ENCODE measurements around the gene CXCL10. TPM values are rescaled to one million over a fixed set of nuclear protein-coding genes. Genes with fewer than 3 reads are reported as not detected.
A peak's percentile ranks its signal among the peaks of the same experiment; 100 is the strongest.
"Not testable (repeated sequence)": the region's sequence is repeated elsewhere in the genome, so short reads cannot be mapped to it uniquely, and the experiment has no call there.

Gene CXCL10
- total RNA-seq, 1 experiment from 2014 or later: 6.7 TPM

GRCh38 chr4:76053730-76054129 lies 30.4 kb upstream of the CXCL10 start:
- BruUV-seq (replicated peaks): no TSS peak
- TF ChIP-seq CTCF (IDR thresholded peaks at IDR 0.05; ENCODE audit: unreplicated experiment): no peak

DNA sequence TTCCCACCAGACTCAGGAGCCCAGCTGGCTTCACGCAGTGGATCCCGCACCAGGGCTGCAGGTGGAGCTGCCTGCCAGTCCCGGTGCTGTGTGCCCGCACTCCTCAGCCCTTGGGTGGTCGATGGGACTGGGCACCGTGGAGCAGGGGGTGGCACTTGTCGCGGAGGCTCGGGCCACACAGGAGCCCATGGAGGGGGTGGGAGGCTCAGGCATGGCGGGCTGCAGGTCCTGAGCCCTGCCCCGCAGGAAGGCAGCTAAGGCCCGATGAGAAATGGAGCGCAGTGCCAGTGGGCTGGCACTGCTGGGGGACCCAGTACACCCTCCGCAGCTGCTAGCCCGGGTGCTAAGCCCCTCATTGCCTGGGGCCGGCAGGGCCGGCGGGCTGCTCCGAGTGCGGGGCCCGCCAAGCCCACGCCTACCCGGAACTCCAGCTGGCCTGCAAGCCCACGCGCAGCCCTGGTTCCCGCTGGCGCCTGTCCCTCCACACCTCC lies 27.3 kb upstream of the CXCL10 start:
- H3K27ac Mint-ChIP-seq (ENCODE audit: unreplicated experiment); H3K4me3 Mint-ChIP-seq (ENCODE audit: low read depth, unreplicated experiment); intact Hi-C loops (cut with micrococcal nuclease; ENCODE audit: unreplicated experiment); DNase-seq; H3K36me3 Mint-ChIP-seq (ENCODE audit: insufficient read depth, unreplicated experiment); H3K4me1 Mint-ChIP-seq (ENCODE audit: low read depth, unreplicated experiment); BruUV-seq (replicated peaks); H3K27me3 Mint-ChIP-seq (ENCODE audit: unreplicated experiment); CTCF ChIA-PET; H3K9me3 Mint-ChIP-seq (ENCODE audit: low read depth, unreplicated experiment): not testable (repeated sequence)

More at GRCh38 chr4:76053730-76054129, 30.4 kb upstream of the CXCL10 start:
- intact Hi-C loops (cut with micrococcal nuclease; ENCODE audit: unreplicated experiment): no loop called here
- Mint-ChIP-seq H3K27ac (ENCODE audit: unreplicated experiment) (peak overlapping the region; percentile 31), H3K36me3 (ENCODE audit: insufficient read depth, unreplicated experiment) (no peaks in the 10 kb centered on the region), H3K9me3 (ENCODE audit: low read depth, unreplicated experiment) (no peaks in the 10 kb centered on the region), H3K4me3 (ENCODE audit: low read depth, unreplicated experiment) (no peak overlapping the region), H3K4me1 (ENCODE audit: low read depth, unreplicated experiment) (peaks cover 16% of the 10 kb centered on the region), H3K27me3 (ENCODE audit: unreplicated experiment) (no peaks in the 10 kb centered on the region)
- CTCF ChIA-PET: interaction anchor here (1.0 to 1.6 kb wide), 2 partner anchors 58 to 209 kb away, joined by 3 to 11 read pairs; no protein-coding TSS in a partner anchor
- DNase-seq: peak; percentile 2

- CTCF ChIA-PET; H3K4me1 Mint-ChIP-seq (ENCODE audit: low read depth, unreplicated experiment); BruUV-seq (replicated peaks); H3K27ac Mint-ChIP-seq (ENCODE audit: unreplicated experiment); H3K36me3 Mint-ChIP-seq (ENCODE audit: insufficient read depth, unreplicated experiment); DNase-seq; H3K9me3 Mint-ChIP-seq (ENCODE audit: low read depth, unreplicated experiment); intact Hi-C loops (cut with micrococcal nuclease; ENCODE audit: unreplicated experiment); H3K27me3 Mint-ChIP-seq (ENCODE audit: unreplicated experiment); H3K4me3 Mint-ChIP-seq (ENCODE audit: low read depth, unreplicated experiment): not testable (repeated sequence)
Observed at GRCh38 chr4:76049860-76050416, 26.6 kb upstream of the CXCL10 start.

DNA sequence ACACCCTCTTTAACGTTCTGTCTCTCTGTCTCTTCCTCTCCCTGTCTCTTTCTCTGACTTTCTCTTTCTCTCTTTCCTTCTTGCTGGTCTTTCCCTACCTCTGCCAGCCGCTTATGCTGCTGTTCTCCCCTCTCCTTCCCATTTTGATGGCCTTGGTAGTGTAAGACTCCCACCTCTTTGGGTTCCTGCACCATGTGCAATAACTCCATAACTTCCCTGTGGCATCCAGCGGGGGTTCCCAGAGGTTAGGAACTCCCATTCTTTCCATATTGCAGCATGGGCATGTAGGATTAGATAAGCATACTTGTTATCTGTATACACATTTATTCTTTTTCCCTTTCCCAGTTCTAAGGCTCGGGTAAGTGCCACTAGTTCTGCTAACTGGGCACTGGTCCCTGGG lies 21.4 kb upstream of the CXCL10 start:
- H3K36me3 Mint-ChIP-seq (ENCODE audit: insufficient read depth, unreplicated experiment); CTCF ChIA-PET; intact Hi-C loops (cut with micrococcal nuclease; ENCODE audit: unreplicated experiment); H3K4me1 Mint-ChIP-seq (ENCODE audit: low read depth, unreplicated experiment); H3K27me3 Mint-ChIP-seq (ENCODE audit: unreplicated experiment); BruUV-seq (replicated peaks); H3K4me3 Mint-ChIP-seq (ENCODE audit: low read depth, unreplicated experiment); H3K27ac Mint-ChIP-seq (ENCODE audit: unreplicated experiment); H3K9me3 Mint-ChIP-seq (ENCODE audit: low read depth, unreplicated experiment); DNase-seq: not testable (repeated sequence)

DNA sequence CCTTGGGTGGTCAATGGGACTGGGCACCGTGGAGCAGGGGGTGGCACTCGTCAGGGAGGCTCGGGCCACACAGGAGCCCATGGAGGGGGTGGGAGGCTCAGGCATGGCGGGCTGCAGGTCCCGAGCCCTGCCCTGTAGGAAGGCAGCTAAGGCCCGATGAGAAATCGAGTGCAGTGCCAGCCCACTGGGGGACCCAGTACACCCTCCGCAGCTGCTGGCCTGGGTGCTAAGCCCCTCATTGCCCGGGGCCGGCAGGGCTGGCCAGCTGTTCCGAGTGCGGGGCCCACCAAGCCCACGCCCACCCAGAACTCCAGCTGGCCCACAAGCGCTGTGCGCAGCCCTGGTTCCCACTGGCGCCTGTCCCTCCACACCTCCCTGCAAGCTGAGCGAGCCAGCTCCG lies 20.0 kb upstream of the CXCL10 start:
- H3K9me3 Mint-ChIP-seq (ENCODE audit: low read depth, unreplicated experiment); H3K27me3 Mint-ChIP-seq (ENCODE audit: unreplicated experiment); H3K36me3 Mint-ChIP-seq (ENCODE audit: insufficient read depth, unreplicated experiment); H3K27ac Mint-ChIP-seq (ENCODE audit: unreplicated experiment); DNase-seq; BruUV-seq (replicated peaks); intact Hi-C loops (cut with micrococcal nuclease; ENCODE audit: unreplicated experiment); CTCF ChIA-PET; H3K4me3 Mint-ChIP-seq (ENCODE audit: low read depth, unreplicated experiment); H3K4me1 Mint-ChIP-seq (ENCODE audit: low read depth, unreplicated experiment): not testable (repeated sequence)

DNA sequence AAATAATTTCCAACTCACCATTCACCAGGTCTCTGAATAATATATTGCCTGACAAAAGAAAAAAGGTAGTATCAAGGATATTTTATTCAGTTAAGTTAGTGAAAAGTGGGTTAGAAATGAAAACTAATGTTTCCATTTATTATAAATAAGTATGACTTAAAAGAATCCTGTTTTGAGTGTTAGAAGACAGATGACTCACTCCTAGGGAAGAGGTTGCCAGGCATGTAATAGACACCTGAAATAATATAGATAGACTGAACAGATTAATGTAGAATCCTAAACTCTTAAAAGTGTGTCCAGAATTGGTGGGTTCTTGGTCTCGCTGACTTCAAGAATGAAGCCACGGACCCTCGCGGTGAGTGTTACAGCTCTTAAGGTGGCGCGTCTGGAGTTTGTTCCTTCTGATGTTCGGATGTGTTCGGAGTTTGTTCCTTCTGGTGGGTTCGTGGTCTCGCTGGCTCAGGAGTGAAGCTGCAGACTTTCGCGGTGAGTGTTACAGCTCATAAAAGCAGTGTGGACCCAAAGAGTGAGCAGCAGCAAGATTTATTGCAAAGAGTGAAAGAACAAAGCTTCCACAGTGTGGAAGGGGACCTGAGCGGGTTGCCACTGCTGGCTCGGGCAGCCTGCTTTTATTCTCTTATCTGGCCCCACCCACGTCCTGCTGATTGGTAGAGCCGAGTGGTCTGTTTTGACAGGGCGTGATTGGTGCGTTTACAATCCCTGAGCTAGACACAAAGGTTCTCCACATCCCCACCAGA lies 19.1 kb upstream of the CXCL10 start:
- H3K4me3 Mint-ChIP-seq (ENCODE audit: low read depth, unreplicated experiment); H3K27me3 Mint-ChIP-seq (ENCODE audit: unreplicated experiment); H3K36me3 Mint-ChIP-seq (ENCODE audit: insufficient read depth, unreplicated experiment); intact Hi-C loops (cut with micrococcal nuclease; ENCODE audit: unreplicated experiment); H3K9me3 Mint-ChIP-seq (ENCODE audit: low read depth, unreplicated experiment); CTCF ChIA-PET; H3K4me1 Mint-ChIP-seq (ENCODE audit: low read depth, unreplicated experiment); DNase-seq; BruUV-seq (replicated peaks); H3K27ac Mint-ChIP-seq (ENCODE audit: unreplicated experiment): not testable (repeated sequence)

All from Calu3 (cell line).